IPS-20b (cell line): ENCODE measurements around the gene P2RY12.

Experiments
- H3K27ac ChIP-seq: one replicate; pipeline ENCODE4 v1.5.1; 2013; ENCODE audit warnings: low read length
- H3K27me3 ChIP-seq: 2 replicates; pipeline ENCODE4 v1.6.1; 2013; ENCODE audit warnings: mild to moderate bottlenecking, low read length, inconsistent platforms; ENCODE audit not compliant: insufficient read depth
- H3K36me3 ChIP-seq: 2 replicates; pipeline ENCODE4 v1.6.1; 2013; ENCODE audit warnings: low read depth, mild to moderate bottlenecking, inconsistent platforms, low read length, moderate library complexity; ENCODE audit not compliant: insufficient read depth
- H3K4me1 ChIP-seq: 2 replicates; pipeline ENCODE4 v1.6.1; 2013; ENCODE audit warnings: mild to moderate bottlenecking, control low read depth, inconsistent platforms, low read length, moderate library complexity; ENCODE audit not compliant: insufficient read depth
- H3K4me3 ChIP-seq: 2 replicates; pipeline ENCODE4 v1.5.1; 2013; ENCODE audit warnings: mild to moderate bottlenecking, low read length, inconsistent platforms
- H3K9ac ChIP-seq: 2 replicates; pipeline ENCODE4 v1.6.1; 2013; ENCODE audit warnings: low read depth, mild to moderate bottlenecking, inconsistent platforms, low read length, moderate library complexity
- H3K9me3 ChIP-seq: 2 replicates; pipeline ENCODE4 v1.6.1; 2013; ENCODE audit warnings: mild to moderate bottlenecking, low read depth, low read length, inconsistent platforms; ENCODE audit not compliant: insufficient read depth

The P2RY12 gene

DNA sequence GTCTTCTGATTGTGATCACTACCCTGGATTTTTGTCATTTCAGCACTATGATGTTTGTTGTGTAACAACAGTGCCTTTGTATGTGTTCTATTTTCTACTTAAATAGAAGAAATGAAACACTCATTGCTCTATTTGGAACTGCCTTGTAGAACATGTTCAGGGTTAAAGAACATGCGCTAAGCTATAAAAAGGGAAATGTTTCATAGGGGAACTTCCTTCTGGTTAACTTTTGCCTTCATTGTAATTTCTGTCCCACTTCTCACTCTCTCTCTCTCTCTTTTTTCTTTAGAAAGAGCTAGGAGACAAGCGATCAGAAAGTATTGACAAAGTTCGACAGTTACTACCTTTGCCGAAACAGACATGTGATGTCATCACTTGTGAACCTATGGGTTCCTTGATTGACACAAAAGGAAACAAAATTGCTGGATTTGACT, at the start of gene P2RY12:
P2RY12 (minus strand) TSS at position 13 of the 434 bp plus-strand sequence. CDS start 45,908 bp downstream, outside the sequence.
- Histone ChIP-seq H3K9me3 (no peaks in the 10 kb centered on the region), H3K27me3 (no peaks in the 10 kb centered on the region), H3K4me1 (no peaks in the 10 kb centered on the region), H3K36me3 (peaks cover 53% of the 10 kb centered on the region), H3K4me3 (no peak within 1 kb of the TSS), H3K9ac (no peak within 1 kb of the TSS), H3K27ac (no peak within 1 kb of the TSS)

GRCh38 chr3:151432616-151433372, 48.2 kb upstream of the P2RY12 start:
- Histone ChIP-seq H3K9me3 (no peaks in the 10 kb centered on the region; the same call in 1 of the 2 replicates), H3K9ac (no peak overlapping the region), H3K36me3 (no peaks in the 10 kb centered on the region), H3K27me3 (no peaks in the 10 kb centered on the region), H3K4me1 (peaks cover 8% of the 10 kb centered on the region; the same call in 1 of the 2 replicates), H3K4me3 (no peak overlapping the region), H3K27ac (no peak overlapping the region)

- Histone ChIP-seq H3K4me1 (peaks cover 8% of the 10 kb centered on the region; the same call in 1 of the 2 replicates), H3K27me3 (no peaks in the 10 kb centered on the region), H3K27ac (no peak overlapping the region), H3K9me3 (no peaks in the 10 kb centered on the region; the same call in 1 of the 2 replicates), H3K9ac (no peak overlapping the region), H3K36me3 (no peaks in the 10 kb centered on the region; the same call in 1 of the 2 replicates), H3K4me3 (no peak overlapping the region)
Measured at GRCh38 chr3:151431940-151432339, 47.4 kb upstream of the P2RY12 start.

DNA sequence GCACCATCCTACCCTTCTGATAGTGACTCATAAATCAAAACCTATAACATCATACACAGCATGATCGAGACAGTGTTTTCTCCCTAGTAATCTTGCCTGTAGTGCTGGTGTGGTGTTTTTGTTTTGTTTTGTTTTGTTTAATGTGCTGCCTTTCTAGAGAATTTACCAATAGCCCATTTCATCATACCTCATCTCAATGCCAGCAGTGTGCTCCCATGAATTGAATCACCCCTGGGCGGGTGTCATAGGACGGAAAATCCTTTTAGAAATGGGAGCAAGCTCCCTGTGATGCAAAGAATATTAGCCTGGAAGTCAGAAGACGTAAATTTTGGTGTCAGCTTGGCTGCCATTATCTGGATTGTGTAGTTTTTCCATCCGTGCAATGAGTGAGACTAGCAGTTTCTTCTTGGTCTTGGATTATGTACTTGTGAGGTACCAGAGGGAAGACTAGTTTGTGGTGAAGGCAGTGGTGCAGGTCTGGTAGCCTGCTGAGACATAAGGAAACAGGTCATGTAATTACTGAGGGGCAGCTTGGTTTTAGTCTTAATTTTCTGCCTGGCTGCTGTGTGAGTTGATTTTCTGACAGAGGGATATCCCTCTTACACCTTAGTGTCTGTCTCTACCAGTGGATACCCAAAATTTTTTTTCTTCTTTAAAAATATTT, 46.4 kb upstream of the P2RY12 start:
- Histone ChIP-seq H3K4me1 (peaks cover 8% of the 10 kb centered on the region; the same call in 1 of the 2 replicates), H3K27me3 (no peaks in the 10 kb centered on the region), H3K9ac (no peak overlapping the region), H3K36me3 (no peaks in the 10 kb centered on the region; the same call in 1 of the 2 replicates), H3K27ac (no peak overlapping the region), H3K4me3 (no peak overlapping the region), H3K9me3 (no peaks in the 10 kb centered on the region; the same call in 1 of the 2 replicates)

GRCh38 chr3:151428386-151428785, 43.8 kb upstream of the P2RY12 start:
- Histone ChIP-seq H3K9ac (no peak overlapping the region), H3K9me3 (no peaks in the 10 kb centered on the region; the same call in 1 of the 2 replicates), H3K27ac (no peak overlapping the region), H3K36me3 (no peaks in the 10 kb centered on the region; the same call in 1 of the 2 replicates), H3K4me1 (peaks cover 17% of the 10 kb centered on the region), H3K27me3 (no peaks in the 10 kb centered on the region), H3K4me3 (no peak overlapping the region)

DNA sequence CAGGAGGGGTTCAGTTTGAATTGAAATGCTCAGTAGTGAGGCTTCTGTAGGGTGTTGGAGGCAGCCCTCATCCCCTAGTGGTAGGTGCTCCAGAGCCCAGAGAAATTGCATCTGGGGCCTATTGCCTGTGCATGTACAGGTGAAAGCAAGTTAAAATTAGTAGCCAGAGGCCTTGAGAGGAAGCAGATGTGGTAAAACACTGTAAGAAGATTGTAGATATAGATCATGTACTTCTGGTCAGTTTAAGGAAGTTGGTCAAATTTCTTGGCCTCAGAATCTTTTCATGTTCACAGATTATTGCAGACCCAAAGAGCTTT, 41.7 kb upstream of the P2RY12 start:
- no peaks in the 10 kb centered on the region for H3K27me3 ChIP-seq
- no peak overlapping the region for H3K27ac ChIP-seq
- no peak overlapping the region for H3K4me3 ChIP-seq
- H3K4me1 ChIP-seq = peaks cover 14% of the 10 kb centered on the region
- no peaks in the 10 kb centered on the region; the same call in 1 of the 2 replicates for H3K9me3 ChIP-seq
- H3K9ac ChIP-seq = no peak overlapping the region
- no peaks in the 10 kb centered on the region; the same call in 1 of the 2 replicates for H3K36me3 ChIP-seq

DNA sequence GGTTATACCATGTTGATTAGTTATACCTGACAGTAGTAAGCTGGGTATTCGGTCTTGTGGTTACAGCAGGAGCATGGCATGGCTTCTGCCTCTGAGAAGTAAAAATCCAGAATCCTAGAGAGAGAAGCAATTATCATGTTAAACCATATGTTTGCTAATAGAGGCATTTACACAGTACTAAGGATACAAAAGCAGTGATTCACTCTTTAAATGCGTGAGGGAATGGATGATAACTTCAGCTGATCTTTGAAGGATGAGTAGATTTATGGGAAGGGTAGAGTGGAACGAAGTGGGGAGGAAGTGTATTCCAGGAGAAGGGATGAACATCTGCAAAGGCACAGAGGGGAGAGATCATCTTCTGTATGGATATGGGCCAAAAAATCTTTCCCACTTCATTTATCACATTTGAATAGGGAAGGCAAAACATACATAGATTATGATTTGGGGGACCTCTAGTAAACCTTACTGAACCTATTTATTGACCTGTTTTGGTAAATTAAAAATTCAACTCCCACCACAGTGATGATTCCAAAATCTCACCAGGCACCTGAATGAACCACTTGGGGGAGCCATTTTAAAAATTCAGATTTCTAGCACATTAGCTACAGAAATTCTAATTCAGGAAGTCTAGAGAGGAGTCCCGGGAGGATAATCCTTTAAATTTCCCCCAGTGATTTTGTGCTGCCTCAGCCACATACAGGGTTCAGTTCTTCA, 41.2 kb upstream of the P2RY12 start:
- no peaks in the 10 kb centered on the region; the same call in 1 of the 2 replicates for H3K9me3 ChIP-seq
- H3K4me3 ChIP-seq = no peak overlapping the region
- peaks cover 14% of the 10 kb centered on the region for H3K4me1 ChIP-seq
- no peak overlapping the region for H3K9ac ChIP-seq
- H3K27ac ChIP-seq = no peak overlapping the region
- no peaks in the 10 kb centered on the region; the same call in 1 of the 2 replicates for H3K36me3 ChIP-seq
- H3K27me3 ChIP-seq = no peaks in the 10 kb centered on the region

GRCh38 chr3:151423091-151423490, 38.5 kb upstream of the P2RY12 start:
- Histone ChIP-seq H3K27me3 (no peaks in the 10 kb centered on the region), H3K27ac (no peak overlapping the region), H3K4me1 (peaks cover 14% of the 10 kb centered on the region), H3K4me3 (no peak overlapping the region), H3K36me3 (peaks cover 2% of the 10 kb centered on the region; the same call in 1 of the 2 replicates), H3K9ac (no peak overlapping the region), H3K9me3 (no peaks in the 10 kb centered on the region)

- peaks cover 7% of the 10 kb centered on the region; the same call in 1 of the 2 replicates for H3K36me3 ChIP-seq
- H3K27me3 ChIP-seq = no peaks in the 10 kb centered on the region
- H3K4me1 ChIP-seq = peaks cover 14% of the 10 kb centered on the region
- no peak overlapping the region for H3K9ac ChIP-seq
- no peak overlapping the region for H3K4me3 ChIP-seq
- no peaks in the 10 kb centered on the region for H3K9me3 ChIP-seq
- H3K27ac ChIP-seq = no peak overlapping the region
Measured at GRCh38 chr3:151421938-151422337, 37.4 kb upstream of the P2RY12 start.

DNA sequence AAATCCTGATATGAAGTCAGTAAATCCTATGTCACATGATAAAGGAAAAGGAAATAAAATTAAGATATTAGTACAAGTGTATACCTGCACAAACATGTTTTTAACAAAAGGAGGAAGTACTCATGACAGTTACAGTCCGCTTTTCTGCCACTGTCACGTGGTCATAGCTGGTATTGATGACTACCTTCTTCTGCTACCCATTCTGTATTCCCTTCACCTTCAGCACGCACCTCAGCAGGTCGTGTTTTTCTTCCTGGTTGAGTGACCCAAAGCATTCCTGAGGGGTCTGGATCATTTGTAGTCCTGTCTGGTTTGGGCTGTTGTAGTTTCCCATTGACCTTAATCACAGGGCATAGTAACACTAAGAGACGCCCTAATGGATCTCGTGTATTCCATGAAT, 35.3 kb upstream of the P2RY12 start:
- no peaks in the 10 kb centered on the region for H3K9me3 ChIP-seq
- no peak overlapping the region for H3K4me3 ChIP-seq
- peaks cover 10% of the 10 kb centered on the region; the same call in 1 of the 2 replicates for H3K36me3 ChIP-seq
- peaks cover 3% of the 10 kb centered on the region for H3K4me1 ChIP-seq
- H3K9ac ChIP-seq = no peak overlapping the region
- H3K27ac ChIP-seq = no peak overlapping the region
- H3K27me3 ChIP-seq = no peaks in the 10 kb centered on the region

DNA sequence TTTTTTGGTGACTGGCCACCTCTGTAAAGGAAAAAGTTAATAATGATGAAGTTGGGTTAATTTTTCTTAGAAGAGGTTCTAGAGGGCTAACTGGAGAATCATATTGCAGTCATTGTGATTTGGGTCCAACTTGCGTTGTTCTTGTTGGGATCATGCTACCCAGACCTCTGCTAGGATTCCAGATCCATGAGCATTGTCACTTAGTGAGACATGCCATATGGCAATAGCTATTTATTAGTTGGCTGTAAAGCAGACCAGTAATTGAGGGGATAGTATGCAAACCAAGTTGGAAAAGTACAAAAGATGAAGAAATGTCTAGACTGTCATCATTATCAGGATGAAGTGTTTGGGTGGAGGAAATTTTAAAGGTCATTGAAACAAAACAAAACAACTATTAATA, 30.7 kb upstream of the P2RY12 start:
- Histone ChIP-seq H3K4me3 (no peak overlapping the region), H3K9me3 (no peaks in the 10 kb centered on the region), H3K27ac (no peak overlapping the region), H3K36me3 (peaks cover 28% of the 10 kb centered on the region), H3K9ac (no peak overlapping the region), H3K4me1 (no peaks in the 10 kb centered on the region), H3K27me3 (no peaks in the 10 kb centered on the region)
